GM12878 (cell line): Measurements from ENCODE around the gene FAM118A. TPM values are rescaled to one million over a fixed set of nuclear protein-coding genes. Genes with fewer than 3 reads are reported as not detected.

Experiments
- ATAC-seq: fragments of 200-7000 bp; cut with Tn5 transposase; 3 replicates; pipeline ENCODE4 v1.9.1; 2020; ENCODE audit warnings: mild to moderate bottlenecking, moderate library complexity
- BruUV-seq: library from RNA; stranded (reverse); fragments of 400-500 nt; replicated peaks from 2 replicates; lab custom pipeline; 2021; lab: Mats Ljungman, UMichigan
- CTCF ChIA-PET: fragments of 300-600 bp; sonication (Branson Sonifier 250); formaldehyde crosslinking; extraction: SDS; loops from one replicate; lab custom pipeline; 2021; ENCODE audit warnings: inconsistent platforms; lab: Yijun Ruan, JAX
- POLR2A ChIA-PET: fragments of 350-600 bp; formaldehyde crosslinking; extraction: SDS; loops from one replicate; lab custom pipeline; 2021; ENCODE audit warnings: inconsistent platforms; lab: Charles Lee
- RAD21 ChIA-PET: fragments of 300-600 bp; sonication (Branson Sonifier 250); formaldehyde crosslinking; loops from one replicate; lab custom pipeline; 2023; ENCODE audit warnings: antibody characterized with exemption; ENCODE audit not compliant: unreplicated experiment; lab: Charles Lee
- SMC1A ChIA-PET: fragments of 300-600 bp; sonication (Branson Sonifier 250); formaldehyde crosslinking; loops from one replicate; lab custom pipeline; 2023; ENCODE audit not compliant: unreplicated experiment, uncharacterized antibody; lab: Charles Lee
- DNase-seq: peaks from one replicate; pipeline ENCODE4 v3.0.0-alpha.2; 2011; ENCODE audit warnings: low read depth, low spot score
- FAIRE-seq: peaks from 3 replicates; lab custom pipeline; 2011; peaks lifted over from hg19 to GRCh38; lab: Jason Lieb, UNC
- H2AFZ ChIP-seq: 2 replicates; pipeline ENCODE4 v1.6.0; 2011; ENCODE audit warnings: low read depth, low read length, control low read depth; ENCODE audit not compliant: control insufficient read depth
- H3K27ac ChIP-seq: 2 replicates; pipeline ENCODE4 v1.5.1; 2011; ENCODE audit warnings: control low read depth; ENCODE audit not compliant: control insufficient read depth, insufficient read depth
- H3K27me3 ChIP-seq, 2 experiments: replicated peaks in 1 of 2; 2 replicates each; pipeline versions ENCODE4 v1.6.0 to v1.6.1; 2011; ENCODE audit warnings: low read length in 1 of 2; ENCODE audit not compliant: control insufficient read depth in 2 of 2, insufficient read depth in 2 of 2
- H3K36me3 ChIP-seq, 2 experiments: 2 replicates each; pipeline ENCODE4 v1.5.1; 2011; ENCODE audit warnings: low read length in 1 of 2; ENCODE audit not compliant: control insufficient read depth in 2 of 2, insufficient read depth in 2 of 2
- H3K4me1 ChIP-seq: 2 replicates; pipeline ENCODE4 v1.6.1; 2011; ENCODE audit warnings: mild to moderate bottlenecking, low read length, moderate library complexity, mixed read lengths; ENCODE audit not compliant: control insufficient read depth, insufficient read depth
- H3K4me2 ChIP-seq: 2 replicates; pipeline ENCODE4 v1.6.0; 2011; ENCODE audit warnings: control low read depth; ENCODE audit not compliant: control insufficient read depth, insufficient read depth
- H3K4me3 ChIP-seq: fragments of 200-600 bp; sonication (generic); 2 replicates; pipeline ENCODE4 v1.5.1; 2016
- H3K79me2 ChIP-seq: 2 replicates; pipeline ENCODE4 v1.6.0; 2011; ENCODE audit warnings: low read length; ENCODE audit not compliant: control insufficient read depth, insufficient read depth
- H3K9ac ChIP-seq: 2 replicates; pipeline ENCODE4 v1.8.0; 2011; ENCODE audit warnings: low read length, control low read depth, mixed read lengths; ENCODE audit not compliant: control insufficient read depth, insufficient read depth
- H3K9me3 ChIP-seq: replicated peaks from 3 replicates; pipeline ENCODE4 v1.5.1; 2011; ENCODE audit warnings: mild to moderate bottlenecking, low read length; ENCODE audit not compliant: control insufficient read depth, insufficient read depth
- H4K20me1 ChIP-seq: 2 replicates; pipeline ENCODE4 v1.6.0; 2011; ENCODE audit not compliant: control insufficient read depth, insufficient read depth
- BCL11A ChIP-seq: IDR thresholded peaks from 2 replicates; pipeline ENCODE4 v1.6.1; 2011; ENCODE audit warnings: low read depth, low read length
- BHLHE40 ChIP-seq, 2 experiments: fragments of 450-650 bp in 1 of 2; IDR thresholded peaks; 2 replicates each; pipeline ENCODE4 v1.6.1; 2011 to 2017; ENCODE audit warnings: low read depth in 2 of 2, borderline replicate concordance in 1 of 2, improper control_type of control experiment in 1 of 2, low read length in 1 of 2, mild to moderate bottlenecking in 1 of 2
- FOS ChIP-seq: IDR thresholded peaks from 3 replicates; pipeline ENCODE4 v1.6.1; 2011; ENCODE audit warnings: borderline replicate concordance; ENCODE audit not compliant: insufficient read length; ENCODE audit errors: extremely low read depth
- HSF1 ChIP-seq: fragments of 150-350 bp; IDR thresholded peaks from 2 replicates; pipeline ENCODE4 v1.6.1; 2014; ENCODE audit warnings: mild to moderate bottlenecking, low read depth, low read length
- MEF2B ChIP-seq: fragments of 450-650 bp; IDR thresholded peaks from 2 replicates; pipeline ENCODE4 v1.6.1; 2018; ENCODE audit warnings: mild to moderate bottlenecking, moderate library complexity; ENCODE audit not compliant: partially characterized antibody, poor library complexity, severe bottlenecking
- MTA3 ChIP-seq: IDR thresholded peaks from 2 replicates; pipeline ENCODE4 v1.6.1; 2012; ENCODE audit warnings: low read length, inconsistent platforms, borderline replicate concordance
- MXI1 ChIP-seq: fragments of 150-350 bp; IDR thresholded peaks from 2 replicates; pipeline ENCODE4 v1.6.1; 2011; ENCODE audit warnings: low read depth, mild to moderate bottlenecking, inconsistent platforms, low read length, improper control_type of control experiment
- POLR2A ChIP-seq: IDR thresholded peaks from 2 replicates; pipeline ENCODE4 v1.6.1; 2011; ENCODE audit warnings: low read depth, mild to moderate bottlenecking, low read length
- REST ChIP-seq: IDR thresholded peaks from 2 replicates; pipeline ENCODE4 v1.6.1; 2012; ENCODE audit warnings: mild to moderate bottlenecking, low read depth, low read length
- SMAD1 ChIP-seq: fragments of 450-650 bp; IDR thresholded peaks from 2 replicates; pipeline ENCODE4 v1.6.1; 2018; ENCODE audit warnings: mild to moderate bottlenecking, low read depth; ENCODE audit not compliant: partially characterized antibody
- TAF1 ChIP-seq: IDR thresholded peaks from 2 replicates; pipeline ENCODE4 v1.6.1; 2011; ENCODE audit warnings: mild to moderate bottlenecking, low read depth, low read length, borderline replicate concordance
- USF2 ChIP-seq: IDR thresholded peaks from 2 replicates; pipeline ENCODE4 v1.6.1; 2011; ENCODE audit warnings: low read depth, low read length, improper control_type of control experiment, borderline replicate concordance
- ZNF217 ChIP-seq: fragments of 450-650 bp; IDR thresholded peaks from 2 replicates; pipeline ENCODE4 v1.6.1; 2017; ENCODE audit warnings: antibody characterized with exemption, mild to moderate bottlenecking
- ZNF274 ChIP-seq: IDR thresholded peaks from one replicate; pipeline ENCODE4 v1.8.0; 2011; ENCODE audit not compliant: insufficient read length, insufficient read depth
- WGBS: methylation state at CpG from one replicate; pipeline ENCODE4 v1.1.6; 2016; ENCODE audit warnings: low lambda C conversion rate; ENCODE audit not compliant: insufficient replicate concordance, insufficient coverage; ENCODE audit errors: missing lambda C conversion rate; 5-methylcytosine and 5-hydroxymethylcytosine counted together
- in situ Hi-C: fragments of 300-500 bp; cut with MboI; formaldehyde crosslinking; loops from 9 replicates; pipeline ENCODE4 v1.14.3; 2018; ENCODE audit warnings: mixed read lengths
- intact Hi-C: fragments of 100-400 bp; cut with micrococcal nuclease; formaldehyde crosslinking; loops from one replicate; pipeline ENCODE4 v1.14.2; 2022; ENCODE audit not compliant: unreplicated experiment
- polyA plus RNA-seq, 11 experiments: library from polyadenylated mRNA; depleted of rRNA in 4 of 11; unstranded in 6 of 11; stranded (reverse) in 5 of 11; fragments of >200 nt; fragmentation: Nextera tagmentation in 4 of 11; fragmentation: Illumina TruSeq in 1 of 11; extraction: Ambion mirVana in 4 of 11; extraction: Trizol in 1 of 11; gene quantifications; 1 replicate in 1 of 11; 2 replicates in 10 of 11; pipeline versions ENCODE4 v1.2.1 to v1.2.3, GENCODE V29; 2011 to 2016; ENCODE audit warnings: inconsistent platforms in 2 of 11, missing spikeins in 2 of 11, low read depth in 1 of 11
- total RNA-seq, 4 experiments: library from RNA; depleted of rRNA in 3 of 4; stranded (reverse); fragments of >200 nt in 3 of 4; fragmentation: Illumina TruSeq in 1 of 4; extraction: Trizol in 1 of 4; gene quantifications; 2 replicates each; pipeline versions ENCODE4 v1.2.1 to v1.2.3, GENCODE V29; 2013 to 2021
- TF ChIP-seq, protein P1 (sequence below): fragments of 450-650 bp; IDR thresholded peaks from 2 replicates; pipeline ENCODE4 v1.6.1; 2014; ENCODE audit warnings: mild to moderate bottlenecking
- TF ChIP-seq, protein P2 (sequence below): IDR thresholded peaks from 2 replicates; pipeline ENCODE4 v1.6.1; 2012; ENCODE audit warnings: low read length, inconsistent platforms

Gene FAM118A
- total and polyA plus RNA-seq, 10 of the 15 experiments (the other 5 are each of a cell fraction or from before 2014, with no cell fraction given) = 17.4 to 332 (median 56.6) TPM

DNA sequence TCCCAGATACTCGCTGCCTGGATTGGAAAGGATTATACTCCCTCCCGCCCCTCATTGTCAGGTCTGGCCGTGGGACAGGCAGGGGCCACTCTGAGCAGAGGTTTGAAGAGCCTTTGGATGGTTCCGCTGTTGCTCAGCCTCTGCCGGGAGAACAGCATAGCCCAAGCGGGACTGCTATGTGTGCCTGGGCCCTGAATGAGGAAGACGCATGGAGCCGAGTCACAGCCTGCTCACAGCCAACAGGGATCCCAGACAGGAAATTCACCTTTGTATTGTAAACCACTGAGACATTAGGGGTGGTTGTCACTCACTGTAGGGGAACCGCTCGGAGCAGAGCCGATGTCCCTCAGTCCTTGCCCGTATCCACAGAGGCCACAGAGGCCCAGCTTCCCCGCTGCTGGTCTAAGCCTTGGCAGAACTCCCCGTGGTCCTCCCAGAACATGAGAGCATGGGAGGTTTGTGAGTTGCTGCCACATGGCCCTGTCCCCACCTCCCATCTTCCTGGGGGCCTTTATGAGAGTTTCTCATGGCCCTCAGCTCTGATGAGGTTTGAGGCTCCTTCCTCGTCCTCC lies 10.7 kb upstream of the FAM118A start:
- SMC1A ChIA-PET = interaction anchor here (1.0 kb wide), 1 partner anchor 19 kb away, joined by 3 read pairs; no protein-coding TSS in a partner anchor
- RAD21 ChIA-PET = no interaction called here
- ATAC-seq (no peak), FAIRE-seq (no peak), DNase-seq (no peak)
- H3K27ac ChIP-seq = no peak overlapping the region
- no peak overlapping the region for H3K9ac ChIP-seq
- H3K4me2 ChIP-seq = no peak overlapping the region
- H3K36me3 ChIP-seq = no peaks in the 10 kb centered on the region
- no TSS peak for BruUV-seq
- in situ Hi-C loops = no loop called here
- H3K79me2 ChIP-seq = no peaks in the 10 kb centered on the region
- H3K4me3 ChIP-seq = no peak overlapping the region
- CTCF ChIA-PET = interaction anchor here (0.6 kb wide), 1 partner anchor 9 kb away, joined by 3 read pairs; no protein-coding TSS in a partner anchor
- WGBS = 67% methylated on average over 15 of the region's 15 CpGs
- H3K9me3 ChIP-seq = no peaks in the 10 kb centered on the region
- no peak overlapping the region for H2AFZ ChIP-seq
- H3K27me3 ChIP-seq = no peaks in the 10 kb centered on the region
- intact Hi-C loops = no loop called here
- H4K20me1 ChIP-seq = no peaks in the 10 kb centered on the region
- POLR2A ChIA-PET = interaction anchor here (0.7 kb wide), 1 partner anchor 110 kb away, joined by 3 read pairs; no protein-coding TSS in a partner anchor
- peaks cover 7% of the 10 kb centered on the region for H3K4me1 ChIP-seq
- TF ChIP-seq SMAD1 (no peak), HSF1 (no peak), MXI1 (no peak), FOS (no peak), POLR2A (no peak), USF2 (no peak), MEF2B (no peak), MTA3 (no peak), TAF1 (no peak), ZNF217 (no peak), BHLHE40 (IDR thresholded peaks at IDR 0.05; ENCODE audit: borderline replicate concordance in 1 of 2, low read depth in 2 of 2, low read length in 1 of 2) (no peak), REST (no peak), ZNF274 (no peak), BCL11A (no peak)
- TF ChIP-seq, protein P1, sequence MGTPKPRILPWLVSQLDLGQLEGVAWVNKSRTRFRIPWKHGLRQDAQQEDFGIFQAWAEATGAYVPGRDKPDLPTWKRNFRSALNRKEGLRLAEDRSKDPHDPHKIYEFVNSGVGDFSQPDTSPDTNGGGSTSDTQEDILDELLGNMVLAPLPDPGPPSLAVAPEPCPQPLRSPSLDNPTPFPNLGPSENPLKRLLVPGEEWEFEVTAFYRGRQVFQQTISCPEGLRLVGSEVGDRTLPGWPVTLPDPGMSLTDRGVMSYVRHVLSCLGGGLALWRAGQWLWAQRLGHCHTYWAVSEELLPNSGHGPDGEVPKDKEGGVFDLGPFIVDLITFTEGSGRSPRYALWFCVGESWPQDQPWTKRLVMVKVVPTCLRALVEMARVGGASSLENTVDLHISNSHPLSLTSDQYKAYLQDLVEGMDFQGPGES = no peak
- TF ChIP-seq, protein P2, sequence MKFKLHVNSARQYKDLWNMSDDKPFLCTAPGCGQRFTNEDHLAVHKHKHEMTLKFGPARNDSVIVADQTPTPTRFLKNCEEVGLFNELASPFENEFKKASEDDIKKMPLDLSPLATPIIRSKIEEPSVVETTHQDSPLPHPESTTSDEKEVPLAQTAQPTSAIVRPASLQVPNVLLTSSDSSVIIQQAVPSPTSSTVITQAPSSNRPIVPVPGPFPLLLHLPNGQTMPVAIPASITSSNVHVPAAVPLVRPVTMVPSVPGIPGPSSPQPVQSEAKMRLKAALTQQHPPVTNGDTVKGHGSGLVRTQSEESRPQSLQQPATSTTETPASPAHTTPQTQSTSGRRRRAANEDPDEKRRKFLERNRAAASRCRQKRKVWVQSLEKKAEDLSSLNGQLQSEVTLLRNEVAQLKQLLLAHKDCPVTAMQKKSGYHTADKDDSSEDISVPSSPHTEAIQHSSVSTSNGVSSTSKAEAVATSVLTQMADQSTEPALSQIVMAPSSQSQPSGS = no peak
